SKM-1 treated with dmso at 0.1 percent for 144 hours (cell line): ENCODE results near the gene ARHGEF4.
"Not testable (repeated sequence)": the region's sequence is repeated elsewhere in the genome, so short reads cannot be mapped to it uniquely, and the experiment has no call there.

Experiments
- DNase-seq: peaks from one replicate; lab custom pipeline; 2025; ENCODE audit not compliant: unreplicated experiment; lab: John Stamatoyannopoulos, UW

The ARHGEF4 gene

DNA sequence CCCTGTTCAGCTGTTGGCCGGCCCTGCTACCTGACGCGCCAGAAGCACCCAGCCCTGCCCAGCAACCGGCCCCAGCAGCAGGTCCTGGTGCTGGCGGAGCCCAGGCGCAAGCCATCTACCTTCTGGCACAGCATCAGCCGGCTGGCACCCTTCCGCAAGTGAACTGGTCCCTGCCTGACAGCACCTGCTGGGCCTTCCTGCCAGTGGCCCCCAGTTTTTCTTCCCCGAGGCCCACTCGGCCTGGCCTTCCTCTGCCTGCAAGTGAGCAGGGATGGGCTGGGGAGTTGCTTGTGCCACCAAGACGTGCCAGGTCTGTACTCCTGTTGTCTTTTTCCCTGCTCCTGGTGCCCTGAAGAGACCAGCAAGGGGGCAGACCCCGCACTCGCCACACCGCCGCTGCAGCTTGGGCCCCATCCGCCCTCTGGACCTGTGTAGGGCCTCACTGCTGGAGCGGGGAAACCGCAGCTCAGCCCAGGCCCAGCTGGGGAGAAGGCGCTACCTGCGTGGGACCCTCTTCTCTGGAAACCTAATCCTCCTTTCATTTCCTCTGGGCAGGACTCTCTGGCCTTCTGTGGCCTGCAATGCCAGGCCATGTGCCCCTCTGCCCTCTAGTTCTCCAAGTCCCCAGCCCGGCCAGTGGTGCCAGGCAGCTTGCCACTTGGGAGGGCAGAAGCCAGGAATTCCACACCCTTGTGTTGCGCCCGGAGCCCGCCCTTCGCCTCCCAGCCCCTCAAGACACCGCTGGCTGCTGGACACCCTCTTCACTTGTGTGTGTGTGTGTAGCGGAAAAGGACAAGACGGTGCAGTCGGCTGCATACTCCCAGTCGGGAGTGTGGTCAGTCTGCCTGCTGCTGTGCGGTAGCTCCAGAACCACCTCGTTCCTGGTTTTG, 209.6 kb downstream of the ARHGEF4 start:
- DNase-seq: no peak

DNA sequence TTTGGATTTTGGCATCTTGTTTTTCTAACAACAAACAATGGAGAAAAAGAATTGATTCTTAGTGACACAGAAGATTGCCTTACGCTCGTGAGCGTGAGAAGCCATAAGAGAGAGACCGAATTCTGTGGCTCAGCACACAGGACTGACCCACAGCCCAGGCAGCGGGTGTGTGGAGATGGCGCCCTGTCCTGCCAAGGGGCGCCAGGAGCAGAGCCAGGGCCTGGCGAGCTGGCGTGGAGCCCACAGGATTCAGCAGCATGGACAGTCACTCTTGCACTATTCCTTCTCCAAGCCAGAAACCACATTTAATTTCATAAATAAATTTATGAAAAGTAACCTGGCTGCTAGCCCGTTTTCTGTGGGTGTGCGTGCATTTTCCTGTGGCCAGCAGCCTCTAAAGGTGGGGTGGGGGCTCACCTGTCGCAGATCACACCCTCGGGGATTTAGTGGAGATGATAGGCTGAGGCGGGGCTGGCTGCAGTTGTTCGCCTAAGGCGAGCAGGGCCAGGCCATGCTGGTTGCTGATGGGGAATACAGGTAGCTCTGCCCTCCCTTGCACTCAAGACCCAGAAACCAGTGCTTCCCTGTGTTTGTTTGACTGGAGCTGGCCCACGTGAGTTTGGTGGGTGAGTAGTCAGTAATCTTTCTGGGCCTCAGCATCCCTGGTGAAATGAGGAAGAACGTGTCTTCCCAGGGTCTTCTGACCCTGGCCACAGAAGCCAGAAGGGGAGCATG, 210.4 kb downstream of the ARHGEF4 start:
- DNase-seq: no peak

DNA sequence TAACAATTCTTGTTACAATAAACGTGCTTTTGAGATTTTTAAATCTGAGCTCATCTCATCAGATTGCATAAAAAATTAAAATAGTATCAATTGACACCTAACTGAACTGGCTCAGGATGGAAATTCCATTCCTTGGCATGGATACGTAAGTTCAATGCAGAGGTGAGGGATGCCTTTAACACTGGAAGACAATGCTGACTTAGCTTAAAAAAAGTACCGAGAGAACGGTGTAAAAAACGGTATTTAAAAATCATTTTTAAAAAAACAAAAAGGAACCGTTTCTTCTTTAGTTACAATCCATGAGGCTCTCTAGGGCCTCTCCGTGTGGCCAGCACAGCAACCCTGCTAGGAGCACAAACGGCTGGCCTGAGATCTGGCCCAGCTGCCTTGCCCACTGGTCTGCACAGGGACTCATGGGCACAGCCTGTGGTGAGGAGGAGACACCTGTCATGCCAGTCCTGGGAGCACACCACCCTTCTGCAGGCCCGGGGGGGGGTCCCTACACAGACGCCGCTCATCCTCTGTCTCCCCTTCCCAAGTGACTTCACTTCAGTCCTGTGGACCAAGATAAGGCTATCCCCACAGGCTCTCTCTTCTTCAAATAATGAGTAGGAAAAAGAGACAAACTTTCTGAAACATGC, 211.3 kb downstream of the ARHGEF4 start:
- no peak for DNase-seq

DNA sequence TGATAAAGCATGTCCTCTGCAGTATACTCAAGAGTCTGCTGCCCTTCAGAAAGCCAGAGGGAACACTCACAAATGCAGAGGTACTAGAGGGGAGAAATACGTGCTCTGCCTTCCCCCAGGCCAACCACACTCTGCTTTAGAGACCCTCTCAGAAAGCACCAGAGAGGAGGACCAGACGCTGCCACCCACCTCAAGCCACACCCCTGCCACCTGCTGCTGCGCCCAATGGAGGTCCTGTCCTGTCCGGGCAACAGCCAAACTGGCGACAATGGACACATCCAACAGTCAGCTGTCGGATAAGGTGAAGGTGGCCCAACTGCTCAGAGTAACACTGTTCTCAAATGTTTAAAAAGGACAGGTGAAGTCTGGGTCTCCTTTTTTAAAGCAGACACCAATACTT, 211.9 kb downstream of the ARHGEF4 start:
- no peak for DNase-seq

DNA sequence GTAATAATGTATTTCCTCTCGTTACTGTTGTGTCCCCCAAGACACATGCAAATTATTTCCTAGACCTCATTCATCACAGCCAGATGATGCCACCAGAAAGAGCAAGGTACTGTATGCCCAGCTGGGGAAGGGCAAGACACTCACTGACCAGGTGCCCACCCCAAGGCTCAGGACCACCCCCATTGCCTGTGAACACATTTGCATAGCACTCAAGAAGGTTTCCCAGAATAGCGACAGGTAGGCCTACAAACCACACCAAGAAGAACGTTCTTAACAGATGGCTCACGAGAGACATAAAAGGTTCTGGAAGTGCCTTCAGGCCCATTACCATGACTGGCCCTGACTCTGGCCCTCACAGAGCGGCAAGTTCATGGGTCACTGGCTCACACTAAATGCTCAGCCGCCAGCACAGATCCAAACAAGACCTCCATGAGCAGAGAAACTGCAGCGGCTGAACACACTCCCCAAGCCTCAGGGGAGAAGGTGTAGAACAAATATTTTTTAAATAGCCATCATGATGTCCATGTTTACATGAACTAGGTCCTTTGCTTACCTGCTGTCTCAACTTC, 212.5 kb downstream of the ARHGEF4 start:
- DNase-seq: no peak

DNA sequence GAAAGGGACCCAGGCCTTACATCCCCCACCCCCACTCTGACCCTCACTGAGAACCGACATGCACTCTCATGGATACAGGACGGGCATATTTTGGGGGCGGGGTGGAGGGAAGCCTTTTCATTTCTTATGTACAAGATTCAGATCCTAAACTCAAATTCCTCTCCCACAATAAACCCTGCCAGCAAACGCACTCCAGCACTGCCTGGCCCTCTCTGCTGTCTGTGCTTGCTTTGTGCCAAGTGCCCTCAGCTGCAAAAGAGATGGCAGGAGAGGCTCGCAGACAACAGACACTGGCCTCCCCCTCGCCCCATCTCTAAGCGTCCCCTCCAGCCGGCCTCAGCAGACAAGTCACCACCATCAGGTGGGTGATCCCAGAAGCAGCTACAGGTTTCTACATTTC, 214.2 kb downstream of the ARHGEF4 start:
- DNase-seq: no peak

DNA sequence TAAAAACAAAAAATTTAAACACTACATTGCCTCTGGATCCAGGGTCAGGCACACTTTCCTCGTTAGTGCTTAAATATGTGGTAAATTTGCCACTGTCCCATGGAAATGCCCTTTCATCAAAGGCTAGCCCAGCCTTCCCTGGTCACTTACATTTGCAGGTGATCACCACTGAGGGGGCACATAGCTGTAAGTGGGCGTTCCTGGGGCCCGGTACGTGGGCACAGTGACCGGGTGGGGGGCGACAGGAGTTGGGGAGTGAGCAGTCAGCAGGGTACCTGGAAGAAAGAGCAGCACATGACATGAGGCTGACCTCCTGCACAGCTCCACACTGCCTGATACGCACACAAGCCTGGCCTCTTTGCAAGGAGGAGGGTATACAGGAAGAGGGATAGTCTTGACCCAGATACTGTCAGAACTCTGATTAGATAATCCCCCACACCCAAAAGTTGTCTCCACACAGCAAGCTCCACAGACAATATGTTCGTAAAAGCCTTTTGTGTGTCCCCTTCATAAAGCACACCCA, 216.1 kb downstream of the ARHGEF4 start:
- DNase-seq: no peak

DNA sequence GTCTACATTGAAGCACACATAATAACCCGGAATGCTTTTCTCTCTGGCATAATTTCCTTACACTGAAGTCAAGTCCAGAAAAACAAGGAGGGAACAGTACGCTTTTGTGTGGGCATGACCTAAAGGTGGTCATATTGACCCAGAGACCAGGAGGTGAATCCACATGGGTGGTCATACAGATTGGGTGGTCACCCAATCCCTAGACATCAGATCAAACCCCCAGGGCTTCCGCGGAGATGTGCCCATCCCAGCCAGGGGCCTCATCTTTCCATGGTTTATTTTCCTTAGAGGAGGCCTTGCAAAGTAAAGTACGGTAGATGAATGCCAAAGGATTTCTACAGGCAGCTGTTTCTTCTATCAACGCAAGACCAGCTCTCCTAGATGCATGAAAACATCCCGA, 217.8 kb downstream of the ARHGEF4 start:
- DNase-seq: no peak

DNA sequence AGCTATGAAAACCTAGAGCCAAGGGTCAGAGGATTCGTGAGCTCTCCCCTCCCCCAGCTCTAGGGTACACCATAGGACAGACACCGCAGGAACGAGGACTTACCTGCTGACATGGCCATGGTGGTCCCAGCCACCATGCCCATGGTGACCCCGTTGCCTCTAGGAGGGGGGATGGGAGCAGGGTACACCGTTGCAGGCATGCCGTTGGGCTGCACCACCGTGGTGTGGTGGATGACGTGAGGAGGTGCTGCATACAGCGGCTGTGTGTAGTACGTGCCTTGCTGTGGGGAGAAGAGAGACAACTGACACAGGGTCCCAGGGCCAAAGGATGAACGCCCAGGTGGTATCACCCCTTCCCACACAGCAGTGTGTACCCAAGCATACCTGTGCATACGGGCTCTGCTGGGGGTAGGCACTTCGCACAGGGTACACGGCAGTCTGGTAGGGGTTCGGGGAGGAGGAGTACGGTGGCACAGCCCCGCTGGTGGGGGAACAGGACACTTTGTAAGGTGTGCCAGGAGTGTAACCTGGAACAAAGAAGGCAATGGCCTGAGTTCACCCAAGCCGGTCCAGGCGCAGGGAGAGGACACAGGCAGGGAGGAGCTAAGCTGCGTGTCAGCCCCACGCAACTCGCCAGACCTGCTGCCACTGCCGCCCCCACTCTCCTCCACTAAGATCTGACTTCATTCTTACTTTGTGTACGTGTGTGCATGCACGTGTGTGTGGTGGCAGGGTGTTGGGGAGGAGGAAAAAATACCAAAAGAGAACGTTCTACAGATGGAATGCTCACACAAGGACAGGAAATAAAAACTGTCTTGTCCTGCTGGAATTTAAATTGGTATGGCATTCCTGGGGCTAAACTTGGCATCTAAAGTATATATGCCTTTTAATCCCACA, 218.7 kb downstream of the ARHGEF4 start:
- DNase-seq: no peak

DNA sequence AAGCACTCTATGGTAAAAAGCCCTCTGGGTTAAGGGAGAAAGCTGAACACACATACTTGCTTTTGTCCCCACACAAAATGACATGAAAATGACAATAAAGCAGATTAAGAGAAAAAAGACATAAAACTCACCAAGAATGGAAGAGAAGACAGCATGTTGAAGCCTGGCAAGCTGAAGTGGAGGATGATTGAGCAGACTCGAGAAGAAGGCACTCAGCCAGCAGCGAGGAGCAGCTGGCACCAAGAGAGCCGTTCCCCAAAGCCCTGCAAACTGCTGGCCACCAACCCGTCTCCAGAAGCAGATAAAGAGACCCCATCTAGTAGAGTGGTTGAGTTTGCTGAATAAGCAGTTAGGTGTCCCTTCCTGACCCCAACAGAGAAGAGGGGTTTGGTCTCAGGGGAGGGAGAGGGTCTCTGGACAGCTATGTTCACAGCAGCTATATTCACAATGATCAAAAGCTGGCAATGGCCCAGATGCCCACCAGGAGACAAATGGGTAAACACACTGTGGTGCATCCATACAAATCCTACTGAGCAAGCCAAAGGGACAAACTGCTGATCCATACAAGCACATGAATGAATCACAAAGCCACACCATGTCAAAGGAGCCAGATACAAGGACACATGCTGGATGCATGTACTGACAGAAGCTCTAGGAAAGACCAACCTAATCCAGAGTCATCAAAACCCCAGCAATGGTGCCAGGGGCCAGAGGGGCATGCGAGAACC, 219.7 kb downstream of the ARHGEF4 start:
- DNase-seq: no peak

DNA sequence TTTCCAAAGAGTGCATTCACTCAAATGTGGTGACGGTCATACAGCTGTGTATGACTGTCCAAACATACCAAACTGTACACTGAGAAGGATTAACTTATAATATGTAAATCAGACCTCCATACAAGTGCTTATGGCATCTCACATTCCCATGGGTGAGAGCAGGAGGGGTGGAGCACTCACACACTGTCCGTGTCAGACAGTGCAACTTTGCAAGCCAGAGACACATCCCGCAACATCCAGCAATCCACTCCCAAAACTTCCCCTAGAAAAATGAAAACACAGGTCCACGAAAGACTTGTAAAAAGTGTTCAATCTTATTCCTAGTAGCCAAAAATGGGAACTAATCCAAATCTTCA, 220.2 kb downstream of the ARHGEF4 start:
- DNase-seq: no peak

DNA sequence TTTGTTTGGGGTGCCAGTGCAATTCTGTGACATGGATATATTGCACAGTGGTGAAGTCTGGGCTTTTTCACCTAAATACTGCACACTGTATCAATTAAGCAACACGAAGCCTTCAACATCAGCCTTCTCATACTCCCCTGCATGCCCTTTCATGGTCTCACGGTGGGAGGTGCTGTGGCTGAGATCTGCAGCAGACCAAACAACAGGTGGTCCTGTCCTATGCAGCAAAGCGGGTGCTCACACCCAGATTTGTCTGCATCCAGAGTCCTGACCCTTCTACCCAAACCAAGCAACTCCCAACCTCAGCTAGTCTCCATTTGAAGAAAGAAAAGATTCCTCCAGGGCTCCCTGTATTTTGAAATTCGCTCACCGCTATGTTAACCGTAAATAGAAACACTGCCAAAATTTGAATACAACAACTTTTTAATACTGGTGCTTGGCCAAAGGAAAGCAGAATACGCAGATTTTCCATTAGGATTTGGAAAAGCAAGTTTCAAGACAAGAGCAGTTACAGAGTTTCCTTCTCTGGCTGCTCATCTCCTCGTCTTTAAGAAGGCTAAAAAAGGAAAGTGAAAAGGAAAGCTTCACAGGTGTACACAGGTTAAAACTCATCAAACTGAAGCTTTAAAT, 221.6 kb downstream of the ARHGEF4 start:
- DNase-seq: no peak

DNA sequence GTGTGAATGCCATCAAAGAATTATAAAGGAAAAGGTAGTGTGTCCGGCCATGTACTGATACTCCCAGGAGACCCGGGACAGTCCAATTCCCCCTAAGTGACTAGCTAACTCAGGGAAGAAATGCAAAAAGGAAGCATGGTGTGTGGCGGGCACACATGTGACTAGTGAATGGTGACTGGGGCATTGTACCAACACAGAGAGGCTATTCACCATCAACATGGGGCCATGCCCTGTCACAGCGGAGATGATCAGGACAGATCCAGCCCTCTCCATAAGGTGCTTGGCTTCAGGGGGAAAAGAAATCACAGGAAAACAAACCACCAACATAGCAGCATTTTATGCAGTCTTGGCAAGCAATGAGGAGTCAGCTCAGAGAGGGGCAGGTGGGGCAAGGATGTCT, 222.2 kb downstream of the ARHGEF4 start:
- DNase-seq: no peak

DNA sequence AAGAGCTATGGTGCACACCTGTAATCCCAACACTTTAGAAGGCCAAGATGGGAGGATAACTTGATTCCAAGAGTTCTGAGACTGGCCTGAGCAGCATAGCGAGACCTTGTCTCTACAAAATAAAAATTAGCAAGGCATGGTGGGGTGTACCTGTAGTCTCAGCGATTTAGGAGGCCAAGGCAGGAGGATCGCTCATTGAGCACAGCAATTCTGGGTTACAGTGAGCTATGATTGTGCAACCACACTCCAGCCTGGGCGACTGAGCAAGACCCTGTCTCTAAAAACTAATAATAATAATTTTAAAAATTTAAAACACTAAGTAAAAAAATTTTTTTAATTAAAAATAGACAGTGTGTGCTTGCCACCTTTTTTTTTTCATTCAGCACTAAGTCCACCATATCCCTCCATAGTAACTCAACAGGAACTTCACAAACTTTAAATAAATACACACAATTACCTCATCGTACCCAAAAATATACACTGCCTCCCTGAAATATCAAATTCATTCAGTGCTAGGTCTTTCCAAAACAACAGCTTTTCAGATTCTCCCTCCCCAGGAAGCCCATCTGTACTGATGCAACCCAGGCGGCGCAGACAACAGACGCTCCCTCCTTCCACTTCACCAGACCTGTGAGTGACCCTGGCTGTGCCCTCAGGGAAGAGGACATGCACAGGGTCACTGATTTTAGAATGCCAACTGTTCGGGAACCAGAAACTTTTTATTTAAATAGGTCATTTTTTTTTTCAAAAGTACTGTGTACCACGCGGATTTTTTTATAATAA, 227.0 kb downstream of the ARHGEF4 start:
- DNase-seq: no peak

DNA sequence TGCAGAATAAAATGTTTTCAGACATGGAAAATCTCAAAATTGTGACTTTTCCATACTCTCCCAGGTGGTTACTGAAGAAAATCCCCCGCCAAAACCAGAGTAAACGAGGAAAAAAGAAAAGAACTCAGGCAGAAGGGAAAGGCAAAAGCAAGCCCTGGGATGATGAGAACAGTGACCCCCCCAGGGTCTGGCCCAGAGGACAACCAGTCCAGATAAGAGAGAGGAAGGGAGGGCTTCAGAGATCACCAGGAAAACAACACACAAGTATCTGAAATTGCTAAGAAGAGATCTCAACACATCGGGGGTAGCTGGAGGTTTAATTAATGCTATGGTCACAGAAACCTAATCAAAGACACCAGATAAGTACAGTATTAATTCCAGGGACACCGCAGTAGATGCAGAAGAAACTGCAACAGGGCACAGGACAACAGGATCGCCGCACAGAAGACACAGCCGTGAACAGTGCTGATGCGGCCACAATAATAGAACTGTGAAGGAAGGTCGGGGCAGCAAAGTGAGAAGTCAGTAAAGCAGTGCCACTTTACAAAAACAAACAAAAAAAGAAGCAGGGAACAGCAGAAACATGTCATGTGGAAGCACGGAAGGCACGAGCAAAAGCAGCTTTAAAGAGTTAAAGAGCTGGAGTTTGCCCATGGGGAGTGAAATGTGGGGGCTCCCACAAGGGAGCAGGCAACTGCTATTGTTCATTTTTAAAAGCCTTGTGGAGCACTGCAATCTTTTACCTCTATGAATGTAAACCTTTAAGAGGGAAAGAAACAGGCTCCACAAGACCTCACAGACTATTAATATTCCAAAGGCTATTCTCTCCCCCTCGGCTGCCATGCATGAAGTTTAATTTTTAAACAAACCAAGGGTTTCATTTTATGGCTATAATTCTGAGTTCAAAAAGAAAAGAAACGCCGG, 228.1 kb downstream of the ARHGEF4 start:
- DNase-seq: no peak

DNA sequence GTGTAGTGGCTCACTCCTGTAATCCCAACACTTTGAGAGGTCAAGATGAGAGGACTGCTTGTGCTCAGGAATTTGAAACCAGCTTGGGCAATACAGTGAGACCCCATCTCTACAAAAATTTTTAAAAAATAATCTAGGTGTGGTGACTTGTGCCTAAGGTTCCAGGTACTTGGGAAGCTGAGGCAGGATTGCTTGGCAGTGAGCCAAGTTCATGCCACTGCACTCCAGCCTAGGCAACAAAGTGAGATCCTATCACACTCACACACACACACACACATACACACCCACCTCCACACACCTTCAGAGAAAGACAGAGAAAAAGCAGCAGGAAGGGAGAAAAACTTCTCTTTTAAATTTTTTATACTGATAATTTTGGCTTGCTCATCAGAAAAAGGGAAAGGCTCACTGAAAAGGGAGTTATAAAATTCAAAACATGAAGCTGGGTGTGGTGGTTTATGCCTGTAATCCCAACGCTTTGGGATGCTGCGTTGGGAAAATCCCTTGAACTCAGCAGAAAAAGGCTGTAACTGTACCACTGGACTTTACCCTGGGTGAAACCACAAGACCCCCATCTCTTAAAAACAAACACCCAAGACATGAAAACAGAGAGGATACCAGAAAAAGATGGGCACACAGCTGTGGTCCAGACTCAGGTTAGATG, 230.9 kb downstream of the ARHGEF4 start:
- no peak for DNase-seq

DNA sequence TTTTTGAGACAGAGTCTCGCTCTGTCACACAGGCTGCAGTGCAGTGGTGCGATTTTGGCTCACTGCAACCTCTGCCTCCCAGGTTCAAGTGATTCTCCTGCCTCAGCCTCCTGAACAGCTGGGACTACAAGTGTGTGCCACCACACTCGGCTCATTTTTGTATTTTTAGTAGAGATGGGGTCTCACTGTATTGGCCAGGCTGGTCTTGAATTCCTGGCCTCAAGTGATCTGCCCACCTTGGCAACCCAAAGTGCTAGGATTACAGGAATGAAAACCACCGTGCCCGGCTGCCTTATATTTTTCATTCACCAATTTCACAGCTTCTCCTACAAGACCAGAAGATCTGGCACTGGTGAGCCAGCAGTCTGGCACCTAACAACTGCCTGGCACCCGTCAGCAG, 231.5 kb downstream of the ARHGEF4 start:
- DNase-seq: not testable (repeated sequence)
